ENCODE results near the gene SH3GLB1.

The SH3GLB1 gene

DNA sequence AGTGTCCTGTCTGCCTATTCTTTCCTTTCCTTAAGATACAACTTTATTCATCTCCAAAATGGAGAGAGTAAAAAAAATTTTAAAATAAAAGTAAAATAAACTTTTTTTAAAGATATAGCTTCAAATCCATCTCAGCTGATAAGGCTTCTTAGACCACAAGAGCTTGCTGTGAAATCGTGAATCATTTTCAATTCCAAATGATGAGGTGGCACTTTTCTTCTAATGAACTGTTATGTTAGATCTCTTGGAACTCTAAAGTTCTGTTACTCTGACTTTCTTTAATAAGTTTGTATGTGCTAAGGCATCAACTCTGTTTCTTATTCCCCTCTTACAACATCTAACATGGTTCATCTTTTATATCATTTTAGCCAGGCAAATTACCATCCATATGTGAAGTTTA, 4.5 kb downstream of the SH3GLB1 start:
- no peaks in the 10 kb centered on the region for H3K36me3 ChIP-seq (ENCODE audit: insufficient read depth)
- peaks cover 35% of the 10 kb centered on the region for H3K4me1 ChIP-seq (ENCODE audit: low read depth, poor library complexity, severe bottlenecking)
- H3K9ac ChIP-seq = no peak overlapping the region
- H3K4me2 ChIP-seq = no peak overlapping the region
- H3K27me3 ChIP-seq (ENCODE audit: insufficient read depth, low read depth) = no peaks in the 10 kb centered on the region
- H2AFZ ChIP-seq (ENCODE audit: low read depth) = no peak overlapping the region
- TF ChIP-seq CTCF (conservative IDR thresholded peaks at IDR 0.05; ENCODE audit: low read depth, low read length) = no peak
- H3K79me2 ChIP-seq (ENCODE audit: insufficient read depth, low read depth) = peaks cover 53% of the 10 kb centered on the region
- H4K20me1 ChIP-seq (ENCODE audit: insufficient read depth) = no peaks in the 10 kb centered on the region
- no peak overlapping the region for H3K27ac ChIP-seq
- no peak overlapping the region for H3K4me3 ChIP-seq (IDR thresholded peaks at IDR 0.05; ENCODE audit: insufficient read depth, low read depth, low read length)

GRCh38 chr1:86712088-86712860, 7.9 kb downstream of the SH3GLB1 start:
- Histone ChIP-seq H3K27ac (no peak overlapping the region), H3K79me2 (ENCODE audit: insufficient read depth, low read depth) (peaks cover 33% of the 10 kb centered on the region; the same call in 1 of the 2 replicates), H4K20me1 (ENCODE audit: insufficient read depth) (no peaks in the 10 kb centered on the region), H3K4me2 (no peak overlapping the region), H3K27me3 (ENCODE audit: insufficient read depth, low read depth) (no peaks in the 10 kb centered on the region), H2AFZ (ENCODE audit: low read depth) (no peak overlapping the region), H3K36me3 (ENCODE audit: insufficient read depth) (no peaks in the 10 kb centered on the region), H3K4me1 (ENCODE audit: low read depth, poor library complexity, severe bottlenecking) (peaks cover 32% of the 10 kb centered on the region), H3K9ac (no peak overlapping the region), H3K4me3 (IDR thresholded peaks at IDR 0.05; ENCODE audit: insufficient read depth, low read depth, low read length) (no peak overlapping the region)
- no peak for TF ChIP-seq CTCF (conservative IDR thresholded peaks at IDR 0.05; ENCODE audit: low read depth, low read length)

DNA sequence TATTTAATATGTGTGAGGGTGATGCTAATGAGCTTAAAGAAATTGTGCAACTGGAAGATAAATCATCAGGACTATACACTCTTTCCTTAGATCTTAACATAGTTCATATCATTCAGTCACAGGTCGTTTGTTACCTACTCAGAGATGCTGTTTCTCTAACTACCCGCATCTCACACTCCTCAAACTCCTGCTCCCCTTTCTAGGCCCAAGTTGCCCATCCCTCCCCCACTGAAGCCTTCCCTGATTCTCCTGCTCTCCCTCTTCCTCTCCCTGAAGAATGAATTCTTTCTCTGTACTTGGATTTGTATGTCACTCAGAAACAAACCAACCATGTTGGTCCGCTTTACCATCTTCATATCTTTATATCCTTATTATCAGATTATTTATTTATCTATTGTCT, 9.1 kb downstream of the SH3GLB1 start:
- Histone ChIP-seq H3K36me3 (ENCODE audit: insufficient read depth) (no peaks in the 10 kb centered on the region), H3K27me3 (ENCODE audit: insufficient read depth, low read depth) (no peaks in the 10 kb centered on the region), H3K4me2 (no peak overlapping the region), H3K9ac (no peak overlapping the region), H2AFZ (ENCODE audit: low read depth) (no peak overlapping the region), H3K4me3 (IDR thresholded peaks at IDR 0.05; ENCODE audit: insufficient read depth, low read depth, low read length) (no peak overlapping the region), H3K79me2 (ENCODE audit: insufficient read depth, low read depth) (peaks cover 21% of the 10 kb centered on the region; the same call in 1 of the 2 replicates), H3K4me1 (ENCODE audit: low read depth, poor library complexity, severe bottlenecking) (peaks cover 23% of the 10 kb centered on the region), H4K20me1 (ENCODE audit: insufficient read depth) (no peaks in the 10 kb centered on the region), H3K27ac (no peak overlapping the region)
- no peak for TF ChIP-seq CTCF (conservative IDR thresholded peaks at IDR 0.05; ENCODE audit: low read depth, low read length)

- Histone ChIP-seq H3K27ac (no peak overlapping the region), H3K27me3 (ENCODE audit: insufficient read depth, low read depth) (no peaks in the 10 kb centered on the region), H3K4me3 (IDR thresholded peaks at IDR 0.05; ENCODE audit: insufficient read depth, low read depth, low read length) (no peak overlapping the region), H2AFZ (ENCODE audit: low read depth) (no peak overlapping the region), H4K20me1 (ENCODE audit: insufficient read depth) (no peaks in the 10 kb centered on the region), H3K36me3 (ENCODE audit: insufficient read depth) (no peaks in the 10 kb centered on the region), H3K79me2 (ENCODE audit: insufficient read depth, low read depth) (peaks cover 16% of the 10 kb centered on the region; the same call in 1 of the 2 replicates), H3K4me1 (ENCODE audit: low read depth, poor library complexity, severe bottlenecking) (peaks cover 17% of the 10 kb centered on the region), H3K4me2 (no peak overlapping the region), H3K9ac (no peak overlapping the region)
- no peak for TF ChIP-seq CTCF (conservative IDR thresholded peaks at IDR 0.05; ENCODE audit: low read depth, low read length)
These were observed 9.8 kb downstream of the SH3GLB1 start for GRCh38 chr1:86714159-86714558.
